ENCODE data around the gene PDIA2.
"Not testable (repeated sequence)": the region's sequence is repeated elsewhere in the genome, so short reads cannot be mapped to it uniquely, and the experiment has no call there.

Gene PDIA2, protein sequence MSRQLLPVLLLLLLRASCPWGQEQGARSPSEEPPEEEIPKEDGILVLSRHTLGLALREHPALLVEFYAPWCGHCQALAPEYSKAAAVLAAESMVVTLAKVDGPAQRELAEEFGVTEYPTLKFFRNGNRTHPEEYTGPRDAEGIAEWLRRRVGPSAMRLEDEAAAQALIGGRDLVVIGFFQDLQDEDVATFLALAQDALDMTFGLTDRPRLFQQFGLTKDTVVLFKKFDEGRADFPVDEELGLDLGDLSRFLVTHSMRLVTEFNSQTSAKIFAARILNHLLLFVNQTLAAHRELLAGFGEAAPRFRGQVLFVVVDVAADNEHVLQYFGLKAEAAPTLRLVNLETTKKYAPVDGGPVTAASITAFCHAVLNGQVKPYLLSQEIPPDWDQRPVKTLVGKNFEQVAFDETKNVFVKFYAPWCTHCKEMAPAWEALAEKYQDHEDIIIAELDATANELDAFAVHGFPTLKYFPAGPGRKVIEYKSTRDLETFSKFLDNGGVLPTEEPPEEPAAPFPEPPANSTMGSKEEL

DNA sequence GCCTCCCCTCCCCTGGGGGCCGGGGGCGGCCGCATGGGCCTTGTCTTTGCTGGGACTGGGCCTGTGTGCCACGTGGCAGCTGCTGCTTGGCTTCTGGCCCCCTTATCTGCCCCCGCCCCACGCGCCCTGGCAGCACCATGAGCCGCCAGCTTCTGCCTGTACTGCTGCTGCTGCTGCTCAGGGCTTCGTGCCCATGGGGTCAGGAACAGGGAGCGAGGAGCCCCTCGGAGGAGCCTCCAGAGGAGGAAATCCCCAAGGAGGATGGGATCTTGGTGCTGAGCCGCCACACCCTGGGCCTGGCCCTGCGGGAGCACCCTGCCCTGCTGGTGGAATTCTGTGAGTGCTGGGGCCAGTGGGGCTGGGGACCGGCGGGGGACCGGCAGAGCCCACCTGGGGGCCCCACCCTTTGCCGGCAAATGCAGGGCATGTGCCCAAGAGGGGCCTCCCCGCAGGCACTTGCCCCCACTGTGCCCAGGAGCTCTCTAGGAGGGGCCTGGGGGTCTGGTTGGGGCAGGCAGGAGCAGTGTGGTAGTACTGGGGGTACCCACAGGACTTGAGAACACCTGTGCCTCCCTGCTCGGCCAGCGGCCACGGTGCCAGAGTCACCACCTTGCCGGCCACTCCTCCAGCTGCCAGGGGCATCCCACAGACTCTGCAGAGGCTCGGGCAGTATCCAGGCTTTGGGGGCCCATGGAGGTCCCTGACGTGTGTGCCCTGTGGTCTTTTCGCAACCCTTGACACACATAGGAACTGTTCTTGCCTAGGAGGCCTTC lies at the start of gene PDIA2:
TSS of gene PDIA2 (plus strand) at position 132 of the 773 bp plus-strand sequence. CDS start at position 138, 6 bp downstream.
- DNase-seq (ENCODE audit: extremely low spot score, insufficient read length, low read depth): no peak
- FAIRE-seq: no peak

DNA sequence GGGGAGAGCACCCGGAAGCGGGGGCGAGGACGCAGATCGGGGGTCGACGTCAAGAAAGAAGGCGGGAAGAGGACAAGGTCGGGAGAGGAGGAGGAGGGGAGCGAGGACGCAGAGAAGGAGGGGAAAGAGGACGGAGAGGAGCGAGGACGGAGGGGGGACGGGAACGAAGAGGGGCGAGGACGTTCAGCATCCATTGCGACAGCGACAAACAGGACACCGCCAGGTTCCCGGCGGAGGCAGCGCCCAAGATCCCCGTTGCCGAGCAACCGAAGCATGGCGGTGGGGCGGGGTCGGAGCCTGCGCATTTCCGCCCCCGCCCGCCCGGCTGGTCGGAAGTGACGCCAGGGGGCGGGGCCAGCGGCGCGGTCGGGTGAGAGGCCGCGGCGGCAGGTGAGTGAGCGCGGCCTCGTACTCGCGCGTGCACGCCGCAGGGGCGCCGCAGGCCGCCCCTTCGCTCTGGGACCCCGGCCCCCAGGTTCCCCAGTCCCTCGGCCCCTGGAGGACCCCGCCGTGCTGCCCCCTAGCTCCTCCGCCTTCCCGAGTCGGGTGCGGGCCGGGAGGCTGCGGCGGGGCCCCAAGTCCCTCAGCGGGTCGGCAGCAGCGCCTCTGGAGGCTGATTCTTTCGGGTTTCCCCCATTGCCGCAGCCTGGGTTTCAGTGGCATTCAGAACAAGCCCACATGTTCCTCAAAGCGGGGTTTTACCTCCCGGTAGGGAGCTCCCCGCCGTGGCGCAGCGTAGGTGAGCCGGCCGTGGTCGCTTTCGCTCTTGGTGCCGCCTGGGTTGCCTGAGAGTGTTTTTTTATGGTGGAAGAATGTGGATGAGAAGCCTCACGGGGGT lies 48.3 kb upstream of the PDIA2 start, which contains the start of gene FAM234A:
TSS of gene FAM234A (plus strand) at position 354 of the 838 bp plus-strand sequence. CDS start 19,593 bp downstream, outside the sequence.
- FAIRE-seq (peak; percentile 95), DNase-seq (ENCODE audit: extremely low spot score, insufficient read length, low read depth) (peak; percentile 90)

DNA sequence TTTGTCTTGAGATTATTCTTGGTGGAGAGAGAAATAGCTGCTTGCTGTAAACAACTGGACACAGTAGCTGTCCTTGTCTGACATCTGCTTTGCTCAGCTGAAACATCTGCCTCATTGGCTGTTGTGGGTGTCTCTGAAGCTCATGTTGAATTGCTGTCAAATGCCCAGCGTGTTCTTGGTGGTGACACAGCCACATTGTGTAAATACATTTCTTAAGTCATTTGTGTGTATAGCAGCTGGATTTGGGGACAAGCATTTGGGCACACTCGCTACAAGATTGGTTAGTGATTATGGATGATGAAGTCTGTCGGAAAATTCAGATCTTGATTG lies 43.1 kb upstream of the PDIA2 start:
- FAIRE-seq (no peak), DNase-seq (ENCODE audit: extremely low spot score, insufficient read length, low read depth) (no peak)

DNA sequence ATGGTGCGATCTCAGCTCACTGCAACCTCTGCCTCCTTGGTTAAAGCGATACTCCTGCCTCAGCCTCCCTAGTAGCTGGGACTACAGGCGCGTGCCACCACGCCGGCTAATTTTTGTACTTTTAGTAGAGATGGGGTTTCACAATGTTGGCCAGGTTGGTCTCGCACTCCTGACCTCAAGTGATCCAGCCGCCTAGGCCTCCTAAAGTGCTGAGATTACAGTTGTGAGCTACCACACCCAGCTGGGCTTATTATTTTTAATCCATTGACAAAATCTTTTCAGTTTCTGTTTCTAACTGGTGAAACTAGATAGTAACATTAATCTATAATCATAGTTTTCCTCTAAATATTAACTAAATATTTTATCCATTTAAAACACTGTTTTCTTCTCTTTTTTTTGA lies 42.4 kb upstream of the PDIA2 start:
- DNase-seq (ENCODE audit: extremely low spot score, insufficient read length, low read depth) (no peak), FAIRE-seq (no peak)

DNA sequence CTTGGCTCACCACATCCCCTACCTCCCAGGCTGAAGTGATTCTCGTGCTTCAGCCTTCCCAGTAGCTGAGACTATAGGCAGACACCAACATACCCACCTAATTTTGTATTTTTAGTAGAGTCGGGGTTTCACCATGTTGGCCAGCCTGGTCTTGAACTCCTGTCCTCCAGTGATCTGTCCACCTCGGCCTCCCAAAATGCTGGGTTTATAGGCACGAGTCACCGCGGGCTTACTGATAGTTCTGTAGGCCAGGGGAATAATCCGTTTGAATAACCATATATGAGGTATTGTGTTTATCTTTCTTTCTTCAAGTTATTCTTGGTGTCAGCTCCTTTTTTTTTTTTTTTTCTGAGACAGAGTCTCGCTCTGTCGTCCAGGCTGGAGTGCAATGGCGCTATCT lies 40.7 kb upstream of the PDIA2 start:
- DNase-seq (ENCODE audit: extremely low spot score, insufficient read length, low read depth) (no peak), FAIRE-seq (no peak)

DNA sequence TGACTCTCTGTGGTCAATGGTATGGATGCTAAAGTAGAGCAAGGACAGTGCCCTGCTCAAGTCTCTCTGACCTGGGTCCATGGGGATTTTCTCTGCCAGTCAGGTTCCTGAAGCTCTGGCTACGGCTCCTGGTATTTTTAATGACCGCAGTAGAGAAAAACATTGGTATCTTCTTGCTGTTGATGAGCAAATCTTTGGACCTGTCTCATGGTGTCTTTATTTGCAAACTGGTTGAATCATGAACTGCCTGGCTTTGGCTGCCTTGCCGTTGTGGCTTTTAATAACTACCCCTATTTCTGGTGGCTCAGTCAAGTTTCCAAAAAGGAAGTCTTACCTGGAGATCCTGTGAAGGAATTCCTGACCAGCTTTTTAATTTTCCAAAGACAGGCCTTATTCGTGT lies 39.6 kb upstream of the PDIA2 start:
- DNase-seq (ENCODE audit: extremely low spot score, insufficient read length, low read depth) (no peak), FAIRE-seq (no peak)

DNA sequence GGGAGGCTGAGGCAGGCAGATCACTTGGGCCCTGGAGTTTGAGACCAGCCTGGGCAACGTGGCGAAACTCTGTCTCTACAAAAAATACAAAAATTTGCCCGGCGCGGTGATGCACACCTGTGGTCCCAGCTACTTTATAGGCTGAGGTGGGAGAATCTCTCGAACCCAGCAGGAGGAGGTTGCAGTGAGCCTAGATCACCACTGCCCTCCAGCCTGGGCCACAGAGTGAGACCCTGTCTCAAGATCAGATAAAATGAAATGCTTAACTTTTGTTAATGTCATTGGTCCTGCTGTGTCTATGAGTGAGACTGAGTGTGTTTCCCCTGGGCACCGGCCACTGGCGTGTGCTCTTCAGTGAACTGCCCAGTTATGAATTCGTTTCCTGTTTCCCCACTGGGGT lies 37.9 kb upstream of the PDIA2 start:
- no peak for FAIRE-seq

DNA sequence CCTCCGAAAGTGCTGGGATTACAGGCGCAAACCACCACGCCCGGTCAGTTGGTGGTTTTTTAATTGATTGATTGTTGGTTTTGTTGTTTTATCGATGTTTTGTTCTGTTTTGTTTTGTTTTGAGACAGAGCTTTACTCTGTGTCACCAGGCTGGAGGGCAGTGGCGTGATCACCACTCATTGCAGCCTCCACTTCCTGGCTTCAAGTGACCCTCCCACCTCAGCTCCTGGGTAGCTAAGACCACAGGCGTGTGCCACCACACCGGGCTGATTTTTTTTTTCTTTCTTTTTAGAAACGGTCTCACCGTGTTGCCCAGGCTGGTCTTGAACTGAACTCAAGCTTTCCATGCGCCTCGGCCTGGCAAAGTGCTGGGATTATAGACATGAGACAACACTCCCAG lies 35.9 kb upstream of the PDIA2 start:
- DNase-seq (ENCODE audit: extremely low spot score, insufficient read length, low read depth) (no peak), FAIRE-seq (no peak)

More for the DNA sequence above, 37.9 kb upstream of the PDIA2 start:
- no peak for DNase-seq (ENCODE audit: extremely low spot score, insufficient read length, low read depth)

DNA sequence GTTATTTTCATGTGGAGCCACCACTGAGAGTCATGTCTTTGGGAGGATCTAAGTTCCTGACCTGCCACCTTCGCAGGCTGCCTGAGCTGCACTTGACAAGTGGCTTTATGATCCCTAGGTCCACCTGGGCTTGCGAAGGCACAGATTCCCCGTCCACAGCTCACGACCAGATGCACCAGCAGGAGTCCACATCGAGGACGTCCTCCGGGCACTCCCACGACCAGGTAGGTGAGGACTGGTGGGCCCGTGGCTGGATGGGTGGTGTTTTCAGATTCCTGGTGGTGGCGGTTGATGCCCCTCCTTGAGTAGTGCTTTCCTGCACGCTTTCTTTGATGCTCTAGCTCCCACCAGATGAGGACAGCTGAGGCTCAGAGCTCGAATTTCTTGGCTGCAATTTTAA lies 33.5 kb upstream of the PDIA2 start:
- FAIRE-seq (no peak), DNase-seq (ENCODE audit: extremely low spot score, insufficient read length, low read depth) (no peak)

DNA sequence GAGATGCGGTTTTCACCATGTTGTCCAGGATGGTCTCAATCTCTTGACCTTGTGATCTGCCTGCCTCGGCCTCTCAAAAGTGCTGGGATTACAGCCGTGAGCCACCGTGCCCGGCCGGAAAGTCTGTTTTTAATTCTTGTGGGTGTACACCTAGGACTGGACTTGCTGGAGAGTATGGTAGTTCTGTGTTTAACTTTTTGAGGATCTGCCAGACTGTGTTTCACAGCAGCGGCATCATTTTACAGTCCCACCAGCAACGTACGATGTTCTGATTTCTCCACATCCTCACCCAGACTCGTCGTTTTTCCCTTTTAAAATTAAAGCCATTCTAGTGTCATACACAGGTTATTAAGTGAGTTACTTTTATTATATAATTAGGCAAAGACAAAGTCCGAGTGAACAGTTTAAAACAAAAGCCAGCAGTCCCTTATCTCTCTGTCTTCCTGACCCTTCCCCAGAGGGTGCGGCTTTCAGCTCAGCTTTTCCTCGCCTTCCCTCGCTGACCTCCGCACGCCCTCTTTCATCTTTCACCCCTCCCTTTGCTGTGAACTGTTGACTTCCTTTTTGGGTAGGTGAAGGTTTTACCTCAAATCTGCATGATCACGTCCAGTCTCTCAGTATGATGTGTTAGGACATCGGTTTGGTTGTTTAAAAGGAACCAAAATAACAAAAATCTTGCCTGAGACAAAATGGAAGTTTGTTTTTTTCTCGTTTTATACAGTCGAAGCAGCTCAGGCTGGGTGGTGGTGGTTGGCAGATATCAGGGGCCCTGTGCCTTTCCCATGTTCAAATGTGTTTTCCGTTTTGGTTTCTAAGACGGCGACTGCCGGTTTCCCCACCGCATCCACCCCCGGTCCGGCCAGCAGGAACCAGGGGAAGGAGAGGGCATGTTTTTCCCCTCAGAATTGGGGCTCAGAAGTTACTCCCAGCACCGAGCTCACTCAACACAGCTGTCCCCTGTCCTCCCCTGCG lies 30.3 kb upstream of the PDIA2 start:
- FAIRE-seq (peak; percentile 86), DNase-seq (ENCODE audit: extremely low spot score, insufficient read length, low read depth) (peak; percentile 52)

DNA sequence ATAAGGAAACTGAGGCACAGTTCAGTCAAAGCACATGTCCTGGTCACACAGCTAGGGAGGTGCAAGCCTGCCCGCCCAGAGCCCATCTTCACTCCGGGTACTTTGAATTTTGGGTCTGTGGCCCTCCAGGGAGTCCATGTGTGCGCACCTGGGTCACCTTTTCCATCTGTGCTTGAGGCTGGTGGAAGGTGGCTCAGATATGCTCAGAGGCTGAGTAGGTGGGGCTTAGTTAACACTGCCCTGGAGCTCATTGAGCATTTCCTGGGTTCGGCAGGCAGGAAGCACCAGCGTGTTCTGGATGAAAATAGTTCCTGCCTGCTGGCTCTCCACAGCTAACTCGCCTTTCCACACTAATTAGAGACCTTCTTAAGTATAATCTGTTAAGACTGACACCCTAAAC lies 29.1 kb upstream of the PDIA2 start:
- DNase-seq (ENCODE audit: extremely low spot score, insufficient read length, low read depth) (no peak), FAIRE-seq (no peak)

DNA sequence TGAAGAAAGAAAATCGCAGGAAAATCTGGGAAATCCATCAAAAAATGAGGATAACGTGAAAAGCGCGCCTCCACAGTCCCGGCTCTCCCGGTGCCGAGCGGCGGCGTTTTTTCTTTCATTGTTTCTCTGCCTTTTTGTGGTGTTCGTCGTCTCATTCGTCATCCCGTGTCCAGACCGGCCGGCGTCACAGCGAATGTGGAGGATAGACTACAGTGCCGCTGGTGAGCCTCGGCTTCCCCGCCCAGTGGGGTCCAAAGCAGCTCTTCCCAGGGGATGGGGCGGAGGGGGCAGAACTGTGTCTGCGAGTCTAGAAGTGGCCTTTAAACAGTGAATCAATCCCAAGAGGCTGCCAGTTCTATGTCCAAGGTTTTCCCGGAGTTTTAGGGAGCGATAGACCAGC lies 28.5 kb upstream of the PDIA2 start:
- DNase-seq (ENCODE audit: extremely low spot score, insufficient read length, low read depth) (no peak), FAIRE-seq (no peak)

DNA sequence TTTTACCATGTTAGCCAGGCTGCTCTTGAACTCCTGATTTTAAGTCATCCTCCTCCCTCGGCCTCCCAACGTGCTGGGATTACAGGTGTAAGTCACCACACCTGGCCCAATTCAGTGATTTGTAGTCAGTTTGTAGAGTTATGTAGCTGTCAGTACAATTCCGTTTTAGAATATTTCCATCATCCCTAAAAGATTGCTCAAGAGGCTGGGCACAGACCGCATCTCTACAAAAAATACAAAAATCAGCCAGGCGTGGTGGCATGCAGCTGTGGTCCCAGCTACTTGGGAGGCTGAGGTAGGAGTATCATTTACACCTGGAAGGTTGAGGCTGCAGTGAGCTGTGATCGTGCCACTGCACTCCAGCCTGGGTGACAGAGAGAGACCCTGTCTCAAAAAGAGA lies 27.8 kb upstream of the PDIA2 start:
- DNase-seq (ENCODE audit: extremely low spot score, insufficient read length, low read depth): no peak
- no peak for FAIRE-seq

DNA sequence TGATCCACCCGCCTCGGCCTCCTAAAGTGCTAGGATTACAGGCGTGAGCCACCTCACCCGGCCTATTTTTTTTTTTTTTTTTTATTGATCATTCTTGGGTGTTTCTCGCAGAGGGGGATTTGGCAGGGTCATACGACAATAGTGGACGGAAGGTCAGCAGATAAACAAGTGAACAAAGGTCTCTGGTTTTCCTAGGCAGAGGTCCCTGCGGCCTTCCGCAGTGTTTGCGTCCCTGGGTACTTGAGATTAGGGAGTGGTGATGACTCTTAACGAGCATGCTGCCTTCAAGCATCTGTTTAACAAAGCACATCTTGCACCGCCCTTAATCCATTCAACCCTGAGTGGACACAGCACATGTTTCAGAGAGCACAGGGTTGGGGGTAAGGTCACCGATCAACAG lies 24.9 kb upstream of the PDIA2 start:
- FAIRE-seq; DNase-seq (ENCODE audit: extremely low spot score, insufficient read length, low read depth): not testable (repeated sequence)

DNA sequence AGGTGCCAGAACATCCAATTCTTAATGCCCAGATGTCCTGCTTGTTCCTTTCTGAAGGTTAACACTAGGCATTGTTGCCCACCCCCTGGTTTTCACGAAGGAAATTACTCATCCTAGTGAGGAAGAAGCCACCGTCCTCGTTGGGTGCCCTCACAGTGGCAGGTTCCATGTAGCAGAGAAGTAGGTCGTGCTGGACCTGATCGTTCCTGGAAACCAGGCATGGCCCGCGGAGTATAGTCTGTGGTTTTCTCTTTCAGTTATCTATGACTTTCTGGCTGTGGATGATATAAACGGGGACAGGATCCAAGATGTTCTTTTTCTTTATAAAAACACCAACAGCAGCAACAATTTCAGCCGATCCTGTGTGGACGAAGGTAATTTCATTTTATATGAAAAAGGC lies 23.7 kb upstream of the PDIA2 start:
- DNase-seq (ENCODE audit: extremely low spot score, insufficient read length, low read depth) (no peak), FAIRE-seq (no peak)

DNA sequence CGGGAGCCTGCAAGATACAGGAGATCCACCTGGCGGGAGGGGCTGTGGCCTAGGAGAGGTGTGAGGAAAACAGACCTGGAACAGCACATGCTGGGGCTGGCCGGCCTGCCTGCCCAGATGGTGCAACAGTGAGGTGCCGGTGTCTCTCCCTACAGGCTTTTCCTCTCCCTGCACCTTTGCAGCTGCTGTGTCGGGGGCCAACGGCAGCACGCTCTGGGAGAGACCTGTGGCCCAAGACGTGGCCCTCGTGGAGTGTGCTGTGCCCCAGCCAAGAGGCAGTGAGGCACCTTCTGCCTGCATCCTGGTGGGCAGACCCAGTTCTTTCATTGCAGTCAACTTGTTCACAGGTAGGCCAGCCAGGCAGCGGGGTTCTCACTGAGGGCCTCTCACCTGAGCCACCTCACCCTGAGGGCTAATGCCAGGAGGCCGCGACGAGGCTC lies 23.1 kb upstream of the PDIA2 start:
- DNase-seq (ENCODE audit: extremely low spot score, insufficient read length, low read depth) (no peak), FAIRE-seq (no peak)

DNA sequence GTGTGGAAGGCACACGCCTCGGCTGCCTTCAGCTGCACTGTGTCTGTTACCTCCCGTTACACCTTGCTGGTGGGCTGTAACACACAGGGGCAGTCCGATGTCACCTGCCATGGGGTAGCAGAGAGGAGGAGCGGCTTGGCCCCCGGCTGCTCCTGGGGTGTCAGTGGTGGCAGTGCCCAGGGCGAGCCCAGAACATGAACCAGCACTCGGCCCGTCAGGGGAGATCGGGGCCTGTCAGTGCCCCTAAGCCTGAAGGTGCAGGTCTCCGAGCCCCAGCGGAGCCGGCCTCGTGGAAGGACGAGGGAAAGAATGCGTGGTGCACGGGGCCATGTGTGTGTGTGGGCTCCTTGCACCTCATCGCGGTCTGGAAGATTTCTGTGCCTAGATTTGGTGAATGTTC lies 22.6 kb upstream of the PDIA2 start:
- no peak for FAIRE-seq

DNA sequence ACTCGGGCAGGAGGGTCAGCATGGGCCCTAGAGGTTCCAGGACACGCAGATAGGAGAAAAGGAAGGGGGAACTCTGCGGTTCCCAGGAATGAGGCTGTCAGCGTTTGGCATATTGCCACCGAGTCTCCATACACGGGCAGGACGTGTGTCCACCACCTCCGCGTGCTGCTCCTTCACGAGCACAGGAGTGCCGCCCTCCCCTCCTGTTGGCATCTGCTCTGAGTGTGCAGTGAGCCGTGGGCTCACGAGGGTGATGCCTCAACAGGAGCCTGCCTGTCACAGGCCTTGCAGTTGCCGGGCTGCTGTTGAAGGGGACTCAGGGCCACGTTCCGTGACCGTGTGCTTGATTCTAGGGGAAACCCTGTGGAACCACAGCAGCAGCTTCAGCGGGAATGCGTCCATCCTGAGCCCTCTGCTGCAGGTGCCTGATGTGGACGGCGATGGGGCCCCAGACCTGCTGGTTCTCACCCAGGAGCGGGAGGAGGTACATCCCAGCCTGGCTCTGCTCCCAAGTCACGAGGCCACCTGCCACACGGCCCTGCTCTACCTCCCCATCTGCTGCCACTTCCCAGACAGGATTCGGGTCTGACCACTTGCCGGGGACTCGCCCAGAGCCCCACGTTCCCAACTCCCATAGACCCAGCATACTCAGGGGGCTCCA lies 21.8 kb upstream of the PDIA2 start:
- FAIRE-seq (no peak), DNase-seq (ENCODE audit: extremely low spot score, insufficient read length, low read depth) (no peak)

More for the DNA sequence above, 22.6 kb upstream of the PDIA2 start:
- DNase-seq (ENCODE audit: extremely low spot score, insufficient read length, low read depth): no peak

Data from GM18507 (cell line).